Measurements from ENCODE around the gene LSM14B.

Gene LSM14B

DNA sequence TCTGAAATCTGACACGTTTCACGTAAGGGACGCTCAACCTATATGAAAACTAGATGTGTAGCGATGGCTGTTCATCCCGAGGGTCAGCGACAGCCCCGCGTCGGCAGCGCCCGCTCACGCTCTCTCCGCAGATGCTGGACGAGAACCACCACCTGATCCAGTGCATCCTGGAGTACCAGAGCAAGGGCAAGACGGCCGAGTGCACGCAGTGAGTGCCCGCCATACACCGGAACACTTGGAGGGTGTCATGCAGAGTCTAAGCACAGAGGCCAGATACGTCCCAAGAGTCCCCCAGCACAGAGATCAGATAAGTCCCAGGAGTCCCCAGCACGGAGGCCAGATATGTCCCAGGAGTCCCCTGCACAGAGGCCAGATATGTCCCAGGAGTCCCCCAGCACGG lies 36.3 kb downstream of the LSM14B start:
- intact Hi-C loops (cut with DNase I): loop anchor here (5.0 kb wide), 1 partner anchor 146 kb away; no protein-coding TSS in a partner anchor
- DNase-seq: peak in 2 of 10 donors; percentile 67 to 72

DNA sequence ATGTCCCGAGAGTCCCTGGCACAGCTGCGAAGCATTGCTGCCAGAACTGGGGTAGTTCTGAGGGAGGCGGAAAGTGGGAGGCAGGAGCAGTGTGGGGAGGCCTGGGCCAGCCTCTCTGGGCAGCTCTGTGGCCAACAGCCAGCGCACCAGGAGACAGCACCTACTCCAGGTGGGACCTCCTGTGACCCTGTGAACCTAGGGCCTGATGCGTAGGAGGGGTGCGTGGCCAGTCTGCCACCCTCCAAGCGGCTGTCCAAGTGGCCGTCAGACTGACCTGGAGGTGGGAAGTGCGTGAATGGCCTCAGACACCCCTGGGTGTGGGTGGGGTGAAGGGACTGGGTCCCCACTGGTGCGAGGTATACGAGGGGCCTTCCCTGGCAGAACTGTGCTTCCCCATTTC lies 36.8 kb downstream of the LSM14B start:
- peak in 1 of 10 donors; percentile 45 for DNase-seq
- intact Hi-C loops (cut with DNase I): loop anchor here (5.0 kb wide), 1 partner anchor 147 kb away; no protein-coding TSS in a partner anchor

DNA sequence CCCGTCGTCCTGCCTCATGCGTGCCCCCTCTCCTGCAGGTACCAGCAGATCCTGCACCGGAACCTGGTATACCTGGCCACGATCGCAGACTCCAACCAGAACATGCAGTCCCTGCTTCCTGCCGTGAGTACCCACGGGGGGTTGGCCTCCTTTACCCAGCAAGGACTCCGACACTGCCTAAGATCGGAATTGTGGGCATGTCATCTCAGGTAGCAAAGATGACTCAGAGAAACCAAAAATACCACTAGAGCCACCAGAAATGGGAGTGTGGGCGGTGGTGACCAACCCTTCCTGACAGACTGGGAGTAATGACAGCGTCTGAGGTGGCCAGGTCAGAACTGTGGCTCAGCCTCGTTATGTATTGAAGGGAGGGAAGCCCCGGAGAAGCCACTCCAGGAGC lies 37.6 kb downstream of the LSM14B start:
- intact Hi-C loops (cut with DNase I): loop anchor here (5.0 kb wide), 1 partner anchor 148 kb away; no protein-coding TSS in a partner anchor

DNA sequence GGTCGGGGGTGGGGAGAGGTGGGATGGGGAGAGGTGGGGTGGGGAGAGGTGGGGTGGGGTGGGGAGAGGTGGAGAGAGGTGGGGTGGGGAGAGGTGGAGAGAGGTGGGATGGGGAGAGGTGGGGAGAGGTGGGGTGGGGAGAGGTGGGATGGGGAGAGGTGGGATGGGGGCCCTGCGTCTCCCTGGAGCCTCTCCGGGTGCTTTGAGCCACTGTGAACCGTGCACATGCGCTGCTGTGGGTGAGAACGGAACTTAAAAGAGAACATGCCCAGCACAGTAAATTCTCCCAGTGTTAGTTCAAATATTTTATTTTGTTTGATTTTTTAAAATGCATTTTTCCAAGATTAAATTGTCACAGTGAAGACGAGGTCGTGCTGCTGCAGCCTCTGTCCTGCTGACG lies 38.0 kb downstream of the LSM14B start:
- intact Hi-C loops (cut with DNase I): no loop called here
- peak in 1 of 10 donors; percentile 36 for DNase-seq

More for the DNA sequence above, 37.6 kb downstream of the LSM14B start:
- peak in 1 of 10 donors; percentile 76 for DNase-seq

DNA sequence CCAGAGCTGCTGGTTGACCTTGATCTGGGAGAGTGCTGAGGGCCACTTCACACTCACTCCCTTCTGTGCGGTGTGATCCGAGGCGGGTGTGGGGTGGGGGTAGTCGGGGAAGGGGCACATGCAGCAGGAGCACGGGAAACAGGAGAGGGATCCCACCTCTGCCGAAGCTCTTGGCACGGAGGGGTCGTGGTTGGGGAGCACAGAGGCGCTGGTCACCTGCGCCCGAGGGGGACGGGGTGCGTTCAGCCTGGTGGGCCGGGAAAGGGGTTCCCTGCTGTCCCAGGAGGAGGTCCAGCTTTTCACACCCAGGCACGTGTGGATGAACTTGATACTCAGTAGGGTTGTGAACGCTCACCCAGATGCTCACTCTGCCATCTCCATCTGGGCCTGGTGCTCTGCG lies 38.6 kb downstream of the LSM14B start:
- intact Hi-C loops (cut with DNase I): no loop called here
- DNase-seq: no peak

DNA sequence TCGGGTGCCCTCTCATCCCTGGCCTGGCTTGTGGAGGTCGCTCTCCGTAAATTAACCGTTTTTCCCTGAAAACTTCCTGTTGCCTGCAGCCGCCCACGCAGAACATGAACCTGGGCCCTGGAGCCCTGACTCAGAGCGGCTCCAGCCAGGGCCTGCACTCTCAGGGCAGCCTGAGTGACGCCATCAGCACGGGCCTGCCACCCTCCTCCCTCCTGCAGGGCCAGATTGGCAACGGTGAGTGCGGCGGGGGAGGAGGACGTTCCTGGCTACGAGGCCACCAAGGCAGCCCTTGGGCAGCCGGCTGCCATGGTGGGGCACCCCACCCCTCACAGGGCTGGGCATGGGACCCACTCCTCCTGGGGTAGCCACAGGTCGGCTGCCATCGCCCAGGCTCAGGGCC lies 39.1 kb downstream of the LSM14B start:
- intact Hi-C loops (cut with DNase I): no loop called here
- no peak for DNase-seq

DNA sequence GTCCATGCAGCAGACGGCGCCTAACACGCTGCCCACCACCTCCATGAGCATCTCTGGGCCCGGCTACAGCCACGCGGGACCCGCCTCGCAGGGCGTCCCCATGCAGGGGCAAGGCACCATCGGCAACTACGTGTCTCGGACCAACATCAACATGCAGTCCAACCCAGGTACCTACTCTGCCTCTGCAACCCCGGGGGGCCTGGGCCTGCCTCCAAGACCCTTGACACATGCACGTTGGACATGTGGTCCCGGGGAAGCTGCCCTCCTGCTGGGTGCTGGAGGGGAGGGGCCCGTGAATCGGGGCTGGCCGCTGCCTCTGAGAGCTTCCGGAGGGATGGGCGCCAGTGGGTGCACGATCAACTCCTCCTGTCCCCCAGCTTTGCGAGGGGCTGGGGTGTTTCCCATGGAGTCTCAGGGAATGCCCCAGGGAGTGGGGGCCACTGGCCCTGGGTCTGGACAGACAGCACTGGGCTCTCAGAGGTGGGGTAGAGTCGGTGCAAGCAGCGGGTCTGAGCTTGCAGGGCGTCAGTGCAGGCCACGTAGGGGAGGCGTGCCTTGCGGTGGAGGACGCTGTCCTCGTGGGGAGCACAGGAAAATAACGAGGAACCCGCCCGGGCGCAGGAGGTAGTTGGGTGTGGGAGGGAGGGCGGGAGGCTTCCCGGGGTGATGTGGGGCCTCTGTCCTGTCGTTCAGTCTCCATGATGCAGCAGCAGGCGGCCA lies 40.6 kb downstream of the LSM14B start:
- peak in 1 of 10 donors; percentile 71 for DNase-seq
- intact Hi-C loops (cut with DNase I): no loop called here

DNA sequence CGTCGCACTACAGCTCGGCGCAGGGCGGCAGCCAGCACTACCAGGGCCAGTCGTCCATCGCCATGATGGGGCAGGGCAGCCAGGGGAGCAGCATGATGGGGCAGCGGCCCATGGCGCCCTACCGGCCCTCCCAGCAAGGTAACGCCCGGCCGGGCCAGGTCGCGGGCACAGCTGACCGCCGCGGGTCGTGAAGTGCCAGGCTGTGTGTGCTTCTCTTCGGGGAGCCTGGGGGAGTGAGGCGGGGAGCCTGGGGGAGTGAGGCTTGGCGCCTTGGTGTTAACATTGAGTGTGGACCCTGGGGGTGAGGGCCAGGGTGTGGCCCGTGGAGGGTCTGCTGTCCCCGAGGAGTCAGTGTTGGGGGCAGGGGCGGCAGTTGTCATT lies 41.2 kb downstream of the LSM14B start:
- intact Hi-C loops (cut with DNase I): no loop called here
- peak in 1 of 10 donors; percentile 50 for DNase-seq

DNA sequence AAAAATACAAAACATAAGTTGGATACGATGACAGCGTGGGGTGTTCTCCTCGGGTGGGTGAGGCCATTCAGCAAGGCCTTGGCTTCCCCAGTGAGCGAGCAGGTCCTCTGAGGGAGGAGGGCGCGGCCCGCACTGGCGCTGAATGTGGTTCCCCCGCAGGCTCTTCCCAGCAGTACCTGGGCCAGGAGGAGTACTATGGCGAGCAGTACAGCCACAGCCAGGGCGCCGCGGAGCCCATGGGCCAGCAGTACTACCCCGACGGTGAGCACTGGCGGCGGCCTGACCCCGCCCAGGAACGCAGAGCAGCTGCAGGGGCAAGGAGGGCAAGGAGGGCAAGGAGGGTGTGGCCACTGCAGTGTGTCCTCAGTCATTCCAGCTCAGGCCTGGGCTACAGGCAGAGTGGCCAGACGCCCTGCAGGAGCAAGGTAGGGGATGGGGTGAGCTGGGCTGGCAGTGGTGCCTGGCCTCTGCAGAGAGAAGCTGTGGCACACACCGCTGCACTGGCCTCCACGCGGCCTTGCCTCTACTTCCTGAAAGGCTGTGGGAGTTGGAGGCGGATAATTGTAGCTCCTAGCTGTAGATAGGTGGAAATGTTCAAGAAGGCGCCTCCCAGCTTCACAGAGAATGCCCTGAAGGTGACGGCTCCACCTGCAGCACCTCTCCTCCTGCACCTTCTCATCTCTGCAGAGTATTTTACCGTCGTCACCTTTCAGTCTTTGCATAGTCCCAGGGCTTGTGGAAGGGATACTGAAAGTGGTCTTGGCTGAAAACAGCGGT lies 41.9 kb downstream of the LSM14B start:
- intact Hi-C loops (cut with DNase I): no loop called here
- DNase-seq: peak in 1 of 10 donors; percentile 72

DNA sequence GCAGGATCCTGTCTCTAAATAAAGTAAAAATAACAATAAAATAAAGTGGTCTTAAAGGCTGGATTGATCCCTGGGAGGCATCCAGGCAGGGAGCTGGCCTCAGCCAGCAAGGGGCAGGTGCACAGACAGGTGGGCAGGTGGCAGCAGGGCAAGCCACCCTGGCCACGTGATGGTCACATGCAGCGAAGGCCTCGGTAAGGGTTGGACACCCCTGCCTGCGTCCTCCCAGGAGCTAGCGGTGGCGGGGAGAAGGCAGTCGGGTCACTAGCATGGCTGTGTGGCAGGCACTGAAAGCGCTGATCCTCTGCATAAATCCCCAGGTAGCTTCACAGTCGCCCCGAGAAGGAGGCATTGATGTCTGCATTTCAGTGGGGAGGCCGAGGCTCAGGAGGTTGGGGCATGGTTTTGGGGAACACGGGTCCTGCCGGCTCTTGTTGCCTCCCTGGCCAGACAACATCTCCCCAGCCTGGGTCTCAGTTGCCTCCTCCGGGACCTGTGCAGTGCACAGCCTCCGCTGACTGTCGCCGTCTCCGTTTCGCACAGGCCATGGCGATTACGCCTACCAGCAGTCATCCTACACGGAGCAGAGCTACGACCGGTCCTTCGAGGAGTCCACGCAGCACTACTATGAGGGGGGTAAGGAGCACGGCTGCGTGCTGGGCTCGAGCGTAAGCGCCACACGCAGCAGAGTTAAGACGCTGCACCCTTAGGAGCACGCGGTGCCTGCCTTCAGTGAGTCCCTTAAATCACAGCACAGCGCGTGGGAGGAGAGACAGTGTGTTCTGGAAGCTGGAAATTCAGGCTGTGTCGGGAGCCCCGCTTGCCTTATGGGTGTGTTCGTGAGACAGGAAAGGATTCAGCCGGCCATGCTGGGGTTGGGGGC lies 42.8 kb downstream of the LSM14B start:
- intact Hi-C loops (cut with DNase I): no loop called here
- DNase-seq: peak in 2 of 10 donors; percentile 18 to 71

DNA sequence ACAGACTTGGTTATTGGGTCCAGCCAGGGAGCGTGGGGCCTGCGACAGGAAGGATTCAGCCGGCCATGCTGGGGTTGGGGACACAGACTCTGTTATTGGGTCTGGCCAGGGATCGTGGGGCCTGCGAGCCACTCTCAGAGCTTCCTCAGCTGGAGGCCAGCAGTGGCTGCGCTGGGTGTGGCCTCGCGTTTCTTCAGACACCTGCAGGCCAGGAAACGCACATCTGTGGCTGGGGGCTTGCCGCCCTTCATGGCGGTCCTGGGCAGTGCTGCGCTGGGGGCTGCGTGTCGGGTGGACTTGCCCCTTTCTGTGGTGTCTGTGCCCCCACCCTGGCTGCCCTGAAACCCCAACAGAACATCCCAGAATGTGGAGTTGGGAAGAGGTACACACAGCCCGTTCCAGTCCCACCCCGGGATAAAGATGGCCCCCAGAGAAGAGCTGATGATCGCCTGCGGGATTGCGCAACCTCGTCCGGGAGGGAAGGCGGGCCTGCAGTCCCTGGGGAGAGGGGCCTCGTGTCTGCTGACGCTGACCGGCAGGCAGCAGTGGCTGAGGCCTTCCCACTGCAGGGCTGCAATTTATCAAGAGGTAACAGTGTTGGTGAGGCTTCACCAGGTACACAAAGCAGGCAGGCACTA lies 43.6 kb downstream of the LSM14B start:
- peak in 1 of 10 donors; percentile 9 for DNase-seq
- intact Hi-C loops (cut with DNase I): no loop called here

DNA sequence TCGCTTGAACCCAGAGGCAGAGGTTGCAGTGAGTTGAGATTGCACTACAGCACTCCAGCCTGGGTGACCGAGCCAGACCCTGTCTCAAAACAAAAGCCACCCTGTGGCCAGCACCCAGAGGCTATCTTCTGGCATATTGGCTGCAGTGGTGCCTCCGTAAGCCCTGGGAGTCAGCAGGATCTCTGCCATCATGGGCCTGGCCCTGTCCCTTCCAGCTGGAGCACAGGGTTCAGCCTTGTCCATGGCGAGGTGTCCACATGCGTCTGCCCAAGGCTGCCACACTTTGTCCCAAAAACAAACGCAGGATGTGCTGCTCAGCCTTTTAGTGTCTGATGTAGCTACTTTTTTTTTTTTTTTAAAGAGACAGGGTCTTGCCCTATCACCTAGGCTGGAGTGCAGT lies 45.2 kb downstream of the LSM14B start:
- intact Hi-C loops (cut with DNase I): no loop called here
- peak in 1 of 10 donors; percentile 19 for DNase-seq

DNA sequence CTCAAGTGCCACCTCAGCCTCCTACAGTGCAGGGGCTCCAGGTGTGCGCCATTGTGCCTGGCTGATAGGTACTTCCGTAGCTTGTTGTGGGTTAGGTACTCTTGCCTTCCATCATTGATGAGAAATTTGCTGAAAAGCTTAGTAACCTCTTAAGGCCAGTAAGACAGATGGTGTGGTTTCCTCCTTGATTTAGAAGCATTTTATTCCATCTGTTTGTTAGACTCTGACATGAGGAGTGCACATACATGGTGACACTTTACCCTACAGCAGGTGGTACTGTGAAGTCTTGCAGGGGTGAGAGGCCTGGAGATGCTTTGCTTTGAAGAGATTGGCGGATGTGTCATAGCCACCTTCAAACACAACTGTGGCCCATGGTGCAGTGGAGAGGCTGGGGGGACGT lies 45.8 kb downstream of the LSM14B start:
- intact Hi-C loops (cut with DNase I): no loop called here
- peak in 1 of 10 donors; percentile 7 for DNase-seq

DNA sequence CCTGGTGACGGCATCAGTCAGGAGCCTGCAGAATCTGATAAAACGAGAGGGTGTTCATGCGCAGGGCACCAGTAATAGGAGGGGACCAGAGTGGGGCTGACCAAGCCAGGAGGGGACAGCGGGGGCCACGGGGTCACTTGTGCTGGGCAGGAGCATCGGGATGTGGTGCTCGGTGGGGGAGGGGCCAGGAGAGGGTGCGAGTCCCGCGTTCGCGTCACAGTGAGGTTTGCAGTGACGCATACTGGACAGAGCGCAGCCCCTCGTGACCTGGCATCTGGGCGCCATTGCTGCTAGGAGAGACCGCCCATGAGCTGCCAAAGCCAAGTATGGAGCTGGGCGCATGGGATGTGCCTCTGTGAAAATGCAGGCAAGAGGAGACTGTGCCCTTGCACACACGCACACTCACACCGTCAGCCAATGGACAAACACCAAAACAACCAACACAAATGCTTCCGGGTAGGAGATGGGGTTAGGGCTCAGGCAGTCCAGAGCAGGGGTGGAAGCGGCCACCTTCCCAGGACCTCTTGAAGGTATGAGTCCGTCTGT lies 46.7 kb downstream of the LSM14B start:
- intact Hi-C loops (cut with DNase I): no loop called here
- peak in 1 of 10 donors; percentile 18 for DNase-seq

DNA sequence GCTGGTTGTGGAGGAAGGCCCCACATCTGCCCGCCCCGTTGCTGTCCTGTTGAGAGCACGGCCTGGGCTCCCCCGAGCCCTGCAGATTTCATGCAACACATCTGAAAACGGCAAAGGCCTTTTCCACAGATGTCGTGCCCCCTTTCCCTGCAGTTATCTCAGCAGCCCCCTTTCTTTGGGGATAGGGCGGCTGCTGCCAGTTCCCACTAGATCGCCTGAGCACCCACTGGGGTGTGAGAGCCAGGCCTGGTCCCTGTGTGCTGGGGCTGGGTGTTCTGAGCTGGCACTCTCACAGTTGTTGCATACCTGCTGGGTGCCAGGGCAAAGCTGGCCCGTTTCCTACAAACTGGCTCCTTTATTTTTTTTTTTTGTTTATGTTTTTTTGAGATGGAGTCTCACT lies 48.3 kb downstream of the LSM14B start:
- intact Hi-C loops (cut with DNase I): no loop called here

DNA sequence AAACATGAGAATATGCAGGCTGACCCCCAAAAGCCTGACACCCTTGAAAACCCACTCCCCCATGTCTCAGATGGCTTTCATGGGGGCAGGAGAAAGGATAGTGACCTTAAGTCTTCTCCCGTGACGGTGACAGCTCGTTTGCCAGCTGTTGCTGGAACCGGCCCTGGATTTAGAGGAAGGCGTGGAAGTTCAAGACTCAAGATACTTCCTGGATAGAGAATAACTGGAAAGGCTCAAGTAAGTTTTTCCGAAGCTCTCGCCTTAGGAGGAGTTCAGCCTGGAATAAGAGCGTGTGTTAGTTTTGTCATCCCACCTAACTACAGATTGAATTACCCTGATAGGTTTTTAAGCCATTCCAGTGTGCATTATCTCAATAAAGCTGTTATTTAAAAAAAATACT lies 49.0 kb downstream of the LSM14B start:
- DNase-seq: no peak
- intact Hi-C loops (cut with DNase I): no loop called here

More for the DNA sequence above, 48.3 kb downstream of the LSM14B start:
- peak in 2 of 10 donors; percentile 53 to 63 for DNase-seq

DNA sequence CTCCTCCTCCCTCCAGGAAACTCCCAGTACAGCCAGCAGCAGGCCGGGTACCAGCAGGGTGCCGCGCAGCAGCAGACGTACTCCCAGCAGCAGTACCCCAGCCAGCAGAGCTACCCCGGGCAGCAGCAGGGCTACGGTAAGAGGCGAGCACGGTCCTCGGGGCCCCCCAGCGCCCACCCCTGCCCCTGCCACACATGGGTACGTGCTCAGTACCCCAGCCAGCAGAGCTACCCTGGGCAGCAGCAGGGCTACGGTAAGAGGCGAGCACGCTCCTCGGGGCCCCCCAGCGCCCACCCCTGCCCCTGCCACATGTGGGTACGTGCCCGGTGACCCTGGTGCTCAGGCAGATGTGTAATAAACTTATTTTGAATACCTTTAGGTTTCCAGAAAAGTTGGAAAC lies 50.4 kb downstream of the LSM14B start:
- intact Hi-C loops (cut with DNase I): no loop called here
- peak in 2 of 10 donors; percentile 20 to 33 for DNase-seq

DNA sequence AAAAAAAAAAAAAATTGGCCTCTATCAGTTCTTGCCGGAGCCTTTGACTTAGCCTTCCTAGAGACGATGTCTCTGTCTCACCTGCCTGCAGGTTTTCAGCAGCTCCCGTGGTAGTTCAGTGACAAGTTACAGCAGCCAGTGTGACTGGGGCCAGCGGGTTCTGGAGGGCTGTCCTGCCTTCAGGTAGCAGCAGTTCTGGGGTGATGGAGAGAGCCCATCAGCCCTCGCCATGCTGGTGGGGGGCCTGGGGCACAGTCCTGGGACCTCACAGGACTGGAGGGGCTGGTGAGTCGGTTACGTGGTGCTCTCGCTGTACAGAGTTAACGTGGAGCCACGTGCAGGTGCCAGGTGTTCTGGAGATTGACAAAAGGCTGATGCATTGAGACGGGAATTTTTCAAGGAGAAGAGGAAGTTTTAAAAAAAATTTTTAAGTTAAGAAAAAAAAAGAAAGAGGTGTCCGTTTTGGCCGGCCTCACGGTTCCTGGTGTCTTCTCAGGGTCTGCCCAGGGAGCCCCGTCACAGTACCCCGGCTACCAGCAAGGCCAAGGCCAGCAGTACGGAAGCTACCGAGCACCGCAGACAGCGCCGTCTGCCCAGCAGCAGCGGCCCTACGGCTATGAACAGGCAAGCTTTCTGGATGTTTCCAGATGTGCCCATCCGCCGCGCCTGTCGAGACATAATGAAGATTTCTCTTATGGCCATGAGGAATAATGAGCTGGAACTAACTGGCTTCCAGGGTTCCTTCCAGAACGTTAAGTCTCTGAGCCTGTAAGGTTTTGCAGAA lies 51.9 kb downstream of the LSM14B start:
- DNase-seq: peak in 2 of 10 donors; percentile 58 to 72
- intact Hi-C loops (cut with DNase I): no loop called here

Measured in posterior cingulate gyrus (tissue), 11 donors.